CD4-positive, alpha-beta T cell treated with Interleukin-15 for 4 hours (primary cell): Measurements from ENCODE around the gene MRNIP.

ENCODE experiments used
- DNase-seq: peaks from one replicate; pipeline ENCODE4 v3.0.0-alpha.2; 2020; ENCODE audit warnings: low spot score

MRNIP gene, protein sequence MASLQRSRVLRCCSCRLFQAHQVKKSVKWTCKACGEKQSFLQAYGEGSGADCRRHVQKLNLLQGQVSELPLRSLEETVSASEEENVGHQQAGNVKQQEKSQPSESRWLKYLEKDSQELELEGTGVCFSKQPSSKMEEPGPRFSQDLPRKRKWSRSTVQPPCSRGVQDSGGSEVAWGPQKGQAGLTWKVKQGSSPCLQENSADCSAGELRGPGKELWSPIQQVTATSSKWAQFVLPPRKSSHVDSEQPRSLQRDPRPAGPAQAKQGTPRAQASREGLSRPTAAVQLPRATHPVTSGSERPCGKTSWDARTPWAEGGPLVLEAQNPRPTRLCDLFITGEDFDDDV

GRCh38 chr5:179858586-179859427 lies at the start of gene MRNIP:
TSS of gene MRNIP (minus strand) at chr5:179858817. CDS start at chr5:179858796, 21 bp downstream.
- peak; percentile 89 for DNase-seq

- DNase-seq = peak; percentile 73
These were observed 49.1 kb upstream of the MRNIP start, which contains the start of gene TBC1D9B for GRCh38 chr5:179907556-179908324. TSS of gene TBC1D9B (minus strand) at chr5:179907897. CDS start at chr5:179907821, 76 bp downstream.

DNA sequence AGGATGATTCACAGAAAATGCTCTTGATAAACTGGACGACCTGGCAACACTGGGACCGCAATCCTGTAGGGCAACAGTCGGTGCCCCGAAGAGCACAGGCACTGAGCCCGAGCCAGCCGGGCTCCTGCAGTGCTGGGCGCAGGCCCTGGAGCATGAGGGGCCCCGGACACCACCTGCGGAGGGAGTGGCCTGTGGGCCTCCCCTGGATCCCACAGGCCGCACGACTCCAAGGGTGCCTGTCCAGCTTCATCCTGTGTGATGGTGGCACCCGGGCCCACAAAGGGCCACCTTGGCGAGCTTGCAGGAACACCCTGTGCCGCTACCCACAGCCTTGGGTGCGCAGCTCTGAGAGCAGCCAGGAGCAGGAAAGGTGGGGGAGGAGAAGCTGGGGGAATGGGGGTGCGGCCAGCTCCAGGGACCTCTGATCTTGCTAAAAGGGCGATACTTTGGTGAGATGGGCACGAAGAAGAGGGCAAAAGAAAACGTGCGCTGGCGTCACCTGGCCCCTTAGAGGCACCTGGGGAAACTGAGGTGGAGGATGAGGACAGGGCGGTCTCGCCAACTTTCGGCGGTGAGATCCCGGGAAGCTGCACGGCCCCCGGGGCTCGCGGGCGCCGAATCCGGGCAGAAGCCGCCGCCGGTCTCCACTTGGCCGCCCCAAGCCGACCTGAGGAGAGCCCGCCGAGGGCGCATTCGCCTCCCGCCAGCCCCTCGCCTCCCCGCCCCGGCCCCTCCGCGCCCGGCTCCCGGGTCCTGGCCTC lies 48.4 kb upstream of the MRNIP start:
- DNase-seq = peak; percentile 4

GRCh38 chr5:179906294-179906794 lies 47.7 kb upstream of the MRNIP start:
- DNase-seq = no peak

DNA sequence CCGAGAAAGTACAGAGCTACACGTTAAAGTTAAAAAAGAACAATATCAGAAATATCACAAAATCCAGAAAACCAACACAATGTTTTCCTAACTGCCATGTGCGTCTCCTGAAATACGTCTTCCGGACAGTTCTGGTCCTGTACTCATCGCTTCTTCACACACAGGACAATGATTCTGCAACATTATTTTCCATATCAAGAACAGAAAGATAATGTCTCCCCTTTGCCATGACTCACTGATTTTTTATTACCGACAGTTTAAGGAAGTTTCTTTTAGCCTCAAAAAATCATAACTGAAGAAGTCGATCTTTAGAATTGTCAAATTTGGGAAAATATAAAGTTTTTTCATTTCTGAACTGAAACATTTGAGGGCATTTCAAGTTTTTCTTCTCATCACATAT lies 46.5 kb upstream of the MRNIP start:
- DNase-seq = no peak

GRCh38 chr5:179904463-179905160 lies 46.0 kb upstream of the MRNIP start:
- no peak for DNase-seq

GRCh38 chr5:179902763-179903158 lies 44.1 kb upstream of the MRNIP start:
- no peak for DNase-seq

- no peak for DNase-seq
These were observed 43.5 kb upstream of the MRNIP start for GRCh38 chr5:179901915-179902762.

- DNase-seq = no peak
These were observed 42.8 kb upstream of the MRNIP start for GRCh38 chr5:179901462-179901861.

DNA sequence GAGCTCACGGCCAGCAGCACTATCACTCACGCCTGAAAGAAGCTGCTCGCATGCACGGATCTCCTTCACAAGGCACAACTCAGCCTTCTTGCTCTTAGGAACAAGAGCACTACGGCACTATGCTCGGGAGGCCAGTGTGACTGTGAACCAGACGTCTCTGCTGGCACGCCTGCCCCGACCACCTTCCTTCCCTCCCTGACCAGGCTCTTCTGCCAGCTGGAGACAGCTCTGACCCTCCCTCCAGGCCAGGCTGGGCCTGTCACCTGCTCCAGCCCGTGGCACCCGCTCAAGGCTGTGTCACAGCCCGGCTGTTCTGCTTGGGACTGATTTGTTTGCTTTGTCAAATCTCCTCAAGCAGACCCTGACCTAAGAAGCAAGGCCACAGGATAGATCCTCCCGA lies 42.1 kb upstream of the MRNIP start:
- no peak for DNase-seq

DNA sequence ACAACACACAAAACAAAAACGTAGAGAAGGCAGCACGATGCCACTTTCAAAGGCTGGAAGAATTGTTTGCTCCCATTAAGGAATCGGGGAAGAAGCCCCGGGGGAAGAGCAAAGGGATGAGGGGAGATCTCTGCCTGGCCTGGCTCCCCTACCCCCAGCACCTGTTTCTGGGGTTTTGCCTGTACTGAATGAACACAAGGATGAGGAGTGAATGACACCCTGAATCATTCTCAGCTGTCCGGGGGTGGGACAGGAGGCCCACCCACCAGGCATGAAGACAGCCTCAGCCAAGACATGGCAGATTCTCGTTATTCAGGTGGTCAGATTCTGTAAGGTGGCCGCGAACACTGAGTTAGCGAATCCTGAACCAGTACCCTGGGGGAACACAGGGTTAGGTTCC lies 41.6 kb upstream of the MRNIP start:
- DNase-seq = no peak

GRCh38 chr5:179895861-179896260 lies 37.2 kb upstream of the MRNIP start:
- DNase-seq = no peak

- DNase-seq = no peak
These were observed 35.6 kb upstream of the MRNIP start for GRCh38 chr5:179893958-179894895.

- no peak for DNase-seq
These were observed 34.7 kb upstream of the MRNIP start for GRCh38 chr5:179893076-179893957.

GRCh38 chr5:179892255-179892654 lies 33.6 kb upstream of the MRNIP start:
- no peak for DNase-seq

DNA sequence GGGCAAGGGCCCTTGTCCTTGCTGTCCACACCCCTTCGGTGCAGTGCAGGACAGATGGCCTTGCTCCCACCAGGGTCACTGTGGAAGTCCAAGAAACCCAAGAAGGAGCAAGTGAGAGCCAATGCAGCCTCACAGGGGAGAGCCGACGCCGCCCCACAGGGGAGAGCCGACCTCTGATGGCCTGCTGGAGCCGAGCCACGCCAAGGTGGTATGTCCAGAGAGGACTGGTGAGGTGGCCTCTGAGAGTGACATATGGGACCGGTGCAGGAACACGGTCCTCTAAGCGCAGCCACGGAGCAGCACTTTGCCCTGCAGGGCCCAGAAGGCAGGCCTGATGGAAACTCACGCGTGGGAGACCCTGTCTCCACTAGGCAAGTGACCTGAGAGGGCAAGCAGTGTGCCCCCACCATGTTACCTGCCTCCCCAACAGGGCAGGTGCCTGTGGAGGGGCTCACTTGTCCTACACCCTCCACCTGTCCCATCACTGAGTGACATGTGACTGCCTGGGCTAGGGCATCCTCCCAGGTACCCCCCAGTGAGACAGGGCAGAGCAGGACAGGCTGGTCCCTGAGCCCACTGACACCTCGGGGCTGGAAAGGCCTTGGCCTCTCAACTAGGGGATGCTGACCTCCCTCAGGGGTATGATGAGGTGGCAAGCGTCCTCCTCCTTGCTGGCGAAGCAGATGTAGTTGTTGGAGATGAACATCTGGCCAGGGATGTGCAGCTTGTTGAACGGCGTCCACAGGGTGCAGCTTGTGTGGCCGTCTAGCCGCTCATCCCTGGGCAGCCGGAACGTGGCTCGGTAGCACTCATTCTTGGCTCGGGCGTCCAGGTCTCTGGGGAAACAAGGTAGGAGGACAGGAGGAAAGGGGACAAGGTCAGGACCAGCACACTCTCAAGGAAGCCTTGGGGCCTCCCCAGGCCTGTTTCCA lies 32.4 kb upstream of the MRNIP start:
- DNase-seq = no peak

DNA sequence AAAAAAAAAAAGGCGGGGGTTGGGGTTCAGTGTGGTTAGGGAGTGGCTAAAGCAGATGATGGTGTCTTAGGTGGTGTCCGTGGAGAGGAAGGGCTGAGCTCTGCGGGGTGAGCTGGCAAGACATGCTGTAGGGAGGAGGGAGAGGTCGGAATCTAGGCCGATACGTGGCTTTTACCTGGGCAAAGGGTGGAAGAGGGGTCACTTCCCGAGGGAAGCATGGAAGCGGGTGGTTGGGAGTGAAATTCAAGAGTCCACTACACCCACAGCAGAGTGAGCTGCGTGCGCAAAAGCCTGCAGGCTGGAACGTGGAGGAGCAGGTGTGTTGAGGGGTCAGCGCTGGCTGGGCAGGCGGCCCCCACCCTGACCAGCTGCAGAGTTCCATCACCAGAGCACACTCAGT lies 31.3 kb upstream of the MRNIP start:
- DNase-seq = no peak
